GM06990 (cell line): Measurements from ENCODE around the gene GAREM2.

Experiments
- DNase-seq: peaks from one replicate; pipeline ENCODE4 v3.0.0-alpha.2; 2011; ENCODE audit not compliant: insufficient read length; ENCODE audit errors: extremely low read depth
- H3K27me3 ChIP-seq: replicated peaks from 2 replicates; pipeline ENCODE4 v1.6.0; 2011; ENCODE audit warnings: low read length; ENCODE audit not compliant: control insufficient read depth, insufficient read depth
- H3K36me3 ChIP-seq: 2 replicates; pipeline ENCODE4 v1.5.1; 2011; ENCODE audit warnings: low read length; ENCODE audit not compliant: control insufficient read depth, insufficient read depth
- H3K4me3 ChIP-seq: replicated peaks from 2 replicates; pipeline ENCODE4 v1.5.1; 2011; ENCODE audit warnings: low read depth, mild to moderate bottlenecking, control low read depth, low read length
- TF ChIP-seq, protein P1 (sequence below): IDR thresholded peaks from 2 replicates; pipeline ENCODE4 v1.5.1; 2011; ENCODE audit warnings: low read length, control low read depth, mild to moderate bottlenecking, inconsistent platforms; ENCODE audit not compliant: insufficient read depth, poor library complexity, severe bottlenecking

The GAREM2 gene

DNA sequence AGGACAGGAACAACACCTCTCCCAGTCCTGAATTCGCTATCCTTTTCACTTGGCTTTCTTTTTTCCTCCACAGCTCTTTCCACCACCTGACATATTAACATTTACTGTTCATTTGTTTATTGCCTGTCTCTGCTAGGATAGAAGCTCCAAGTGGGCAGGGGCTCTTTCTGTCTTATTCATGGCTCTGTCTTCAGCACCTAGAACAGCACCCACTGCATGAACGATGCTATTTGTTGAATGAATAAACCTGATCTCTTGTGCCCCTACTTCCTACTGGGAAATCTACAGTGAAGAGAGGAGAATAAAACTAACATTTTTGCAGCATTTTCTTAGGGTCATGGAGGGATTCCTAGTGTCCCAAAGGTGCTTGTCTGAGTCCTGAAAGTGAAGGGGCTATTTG, 24.4 kb upstream of the GAREM2 start:
- Histone ChIP-seq H3K27me3 (no peaks in the 10 kb centered on the region), H3K4me3 (no peak overlapping the region), H3K36me3 (no peaks in the 10 kb centered on the region)
- no peak for DNase-seq
- TF ChIP-seq, protein P1, sequence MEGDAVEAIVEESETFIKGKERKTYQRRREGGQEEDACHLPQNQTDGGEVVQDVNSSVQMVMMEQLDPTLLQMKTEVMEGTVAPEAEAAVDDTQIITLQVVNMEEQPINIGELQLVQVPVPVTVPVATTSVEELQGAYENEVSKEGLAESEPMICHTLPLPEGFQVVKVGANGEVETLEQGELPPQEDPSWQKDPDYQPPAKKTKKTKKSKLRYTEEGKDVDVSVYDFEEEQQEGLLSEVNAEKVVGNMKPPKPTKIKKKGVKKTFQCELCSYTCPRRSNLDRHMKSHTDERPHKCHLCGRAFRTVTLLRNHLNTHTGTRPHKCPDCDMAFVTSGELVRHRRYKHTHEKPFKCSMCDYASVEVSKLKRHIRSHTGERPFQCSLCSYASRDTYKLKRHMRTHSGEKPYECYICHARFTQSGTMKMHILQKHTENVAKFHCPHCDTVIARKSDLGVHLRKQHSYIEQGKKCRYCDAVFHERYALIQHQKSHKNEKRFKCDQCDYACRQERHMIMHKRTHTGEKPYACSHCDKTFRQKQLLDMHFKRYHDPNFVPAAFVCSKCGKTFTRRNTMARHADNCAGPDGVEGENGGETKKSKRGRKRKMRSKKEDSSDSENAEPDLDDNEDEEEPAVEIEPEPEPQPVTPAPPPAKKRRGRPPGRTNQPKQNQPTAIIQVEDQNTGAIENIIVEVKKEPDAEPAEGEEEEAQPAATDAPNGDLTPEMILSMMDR: no peak

DNA sequence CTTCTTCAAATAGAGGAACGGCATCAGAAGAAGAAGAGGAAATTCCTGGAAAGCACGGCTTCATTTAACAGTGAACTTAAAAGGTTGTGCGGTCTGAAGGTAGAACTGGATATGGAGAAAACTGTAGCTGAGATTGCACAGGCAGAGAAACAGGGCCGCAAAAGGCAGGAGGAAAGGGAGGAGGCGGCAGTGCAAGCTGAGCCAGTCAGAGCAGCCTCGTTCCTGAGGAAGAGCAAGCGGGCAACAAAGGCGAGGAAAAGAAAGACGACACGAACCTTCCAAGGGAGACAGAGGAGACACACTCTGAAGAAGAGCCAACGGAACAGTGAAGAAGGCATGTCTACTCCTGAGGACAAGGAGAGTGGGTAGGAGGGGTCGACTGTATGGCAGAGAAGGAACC, 22.6 kb upstream of the GAREM2 start:
- TF ChIP-seq, protein P1: no peak
- no peaks in the 10 kb centered on the region for H3K27me3 ChIP-seq
- no peak for DNase-seq
- no peaks in the 10 kb centered on the region for H3K36me3 ChIP-seq
- H3K4me3 ChIP-seq: no peak overlapping the region

DNA sequence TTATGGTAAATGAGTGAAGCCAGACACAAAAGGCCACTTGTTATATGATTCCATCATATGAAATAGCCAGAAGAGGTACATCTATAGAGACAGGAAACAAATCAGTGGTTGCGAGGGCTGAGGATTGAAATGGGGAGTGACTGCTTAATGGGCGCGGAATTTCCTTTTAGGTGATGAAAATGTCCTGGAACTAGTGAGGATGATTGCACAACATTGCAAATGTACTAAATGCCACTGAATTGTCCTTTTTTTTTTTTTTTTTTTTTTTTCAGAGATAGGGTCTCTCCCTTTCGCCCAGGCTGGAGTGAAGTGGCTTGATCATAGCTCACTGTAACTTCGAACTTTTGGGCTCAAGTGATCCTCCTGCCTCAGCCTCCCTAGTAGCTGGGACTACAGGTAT, 15.3 kb upstream of the GAREM2 start:
- TF ChIP-seq, protein P1: no peak
- no peak overlapping the region for H3K4me3 ChIP-seq
- H3K36me3 ChIP-seq: no peaks in the 10 kb centered on the region
- no peak for DNase-seq
- H3K27me3 ChIP-seq: no peaks in the 10 kb centered on the region

DNA sequence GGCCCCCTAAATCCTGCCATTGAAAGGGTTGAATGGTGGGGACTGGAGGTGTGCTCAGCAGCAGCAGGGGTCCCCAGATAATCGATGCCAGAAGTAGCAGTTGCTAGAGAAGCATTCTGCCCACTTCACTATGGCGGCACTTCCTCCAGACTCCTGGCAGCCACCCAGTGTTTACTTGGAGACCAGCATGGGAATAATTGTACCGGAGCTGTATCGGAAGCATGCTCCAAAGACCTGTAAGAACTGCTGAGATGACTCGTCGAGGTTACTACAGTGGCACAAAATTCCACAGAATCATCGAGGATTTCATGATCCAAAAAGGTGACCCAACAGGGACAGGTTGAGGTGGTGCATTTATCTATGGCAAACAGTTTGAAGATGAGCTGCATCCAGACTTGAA, 11.0 kb upstream of the GAREM2 start:
- TF ChIP-seq, protein P1: no peak
- Histone ChIP-seq H3K36me3 (no peaks in the 10 kb centered on the region), H3K4me3 (no peak overlapping the region), H3K27me3 (no peaks in the 10 kb centered on the region)
- DNase-seq: no peak

DNA sequence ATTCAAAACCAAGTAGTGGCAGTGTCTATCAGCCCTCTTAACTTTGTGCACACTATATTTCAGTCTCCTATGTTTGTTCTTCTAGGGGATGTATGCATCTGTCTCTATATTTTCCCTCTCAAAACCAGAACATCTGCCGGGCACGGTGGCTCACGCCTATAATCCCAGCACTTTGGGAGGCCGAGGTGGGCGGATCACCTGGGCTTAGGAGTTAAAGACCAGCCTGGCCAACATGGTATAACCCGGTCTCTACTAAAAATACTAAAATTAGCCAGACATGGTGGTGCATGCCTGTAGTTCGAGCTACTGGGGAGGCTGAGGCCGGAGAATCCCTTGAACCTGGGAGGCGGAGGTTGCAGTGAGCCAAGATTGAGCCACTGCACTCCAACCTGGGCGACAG, 9.9 kb upstream of the GAREM2 start:
- Histone ChIP-seq H3K27me3 (no peaks in the 10 kb centered on the region), H3K4me3 (no peak overlapping the region), H3K36me3 (no peaks in the 10 kb centered on the region)
- DNase-seq: no peak
- TF ChIP-seq, protein P1: no peak

DNA sequence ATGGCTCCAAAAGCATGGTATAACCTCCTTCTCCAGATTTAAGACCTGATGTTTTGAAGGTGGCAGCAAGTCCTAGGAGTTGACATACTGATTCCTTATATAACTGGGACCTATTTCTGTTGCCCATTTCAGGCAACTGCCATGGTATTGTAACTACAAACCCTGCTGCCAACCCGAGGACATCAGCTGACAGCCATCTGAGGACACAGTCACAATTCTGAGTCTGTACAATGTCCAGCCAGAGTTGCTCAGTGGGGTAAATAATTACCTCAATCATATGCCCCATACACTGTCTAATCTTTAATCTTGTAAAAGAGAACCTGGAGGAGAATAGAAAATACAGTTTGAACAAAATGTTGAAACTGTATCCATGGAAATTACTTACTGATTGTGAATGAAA, 8.7 kb upstream of the GAREM2 start:
- Histone ChIP-seq H3K36me3 (no peaks in the 10 kb centered on the region), H3K4me3 (no peak overlapping the region), H3K27me3 (no peaks in the 10 kb centered on the region)
- TF ChIP-seq, protein P1: no peak
- DNase-seq: no peak
